ENCODE results near the gene EIF2A. TPM values are rescaled to one million over a fixed set of nuclear protein-coding genes. Genes with fewer than 3 reads are reported as not detected.

Gene EIF2A
- total RNA-seq, 2 donors from 2014 or later, result 77.2 to 81.9 TPM

DNA sequence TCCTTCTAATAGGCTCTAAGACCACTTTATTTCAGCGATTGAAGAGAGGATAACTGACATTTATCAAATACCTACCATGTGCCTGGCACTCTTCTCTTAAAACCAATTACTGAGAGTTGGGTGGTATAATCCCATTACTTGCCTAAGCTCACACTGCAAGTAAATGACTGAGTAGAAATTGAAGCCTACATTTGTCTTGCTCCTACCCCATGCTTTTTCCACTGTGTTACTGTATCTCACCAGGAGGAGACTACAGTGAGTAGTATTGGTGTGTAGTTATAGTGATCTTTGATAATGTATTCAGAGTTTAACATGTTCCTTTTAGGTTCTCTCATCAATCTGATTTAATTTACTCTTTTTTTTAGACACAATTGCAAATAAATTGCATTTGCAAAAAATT lies 20.7 kb downstream of the EIF2A start:
- Histone ChIP-seq H3K27me3 (no peaks in the 10 kb centered on the region), H3K9me3 (no peaks in the 10 kb centered on the region), H3K36me3 (peaks cover 16% of the 10 kb centered on the region), H3K27ac (no peak overlapping the region), H3K9ac (ENCODE audit: low read depth in 2 of 2, low read length in 2 of 2) (no peak overlapping the region), H3K4me1 (no peaks in the 10 kb centered on the region), H3K4me3 (no peak overlapping the region)
- TF ChIP-seq, protein P1, sequence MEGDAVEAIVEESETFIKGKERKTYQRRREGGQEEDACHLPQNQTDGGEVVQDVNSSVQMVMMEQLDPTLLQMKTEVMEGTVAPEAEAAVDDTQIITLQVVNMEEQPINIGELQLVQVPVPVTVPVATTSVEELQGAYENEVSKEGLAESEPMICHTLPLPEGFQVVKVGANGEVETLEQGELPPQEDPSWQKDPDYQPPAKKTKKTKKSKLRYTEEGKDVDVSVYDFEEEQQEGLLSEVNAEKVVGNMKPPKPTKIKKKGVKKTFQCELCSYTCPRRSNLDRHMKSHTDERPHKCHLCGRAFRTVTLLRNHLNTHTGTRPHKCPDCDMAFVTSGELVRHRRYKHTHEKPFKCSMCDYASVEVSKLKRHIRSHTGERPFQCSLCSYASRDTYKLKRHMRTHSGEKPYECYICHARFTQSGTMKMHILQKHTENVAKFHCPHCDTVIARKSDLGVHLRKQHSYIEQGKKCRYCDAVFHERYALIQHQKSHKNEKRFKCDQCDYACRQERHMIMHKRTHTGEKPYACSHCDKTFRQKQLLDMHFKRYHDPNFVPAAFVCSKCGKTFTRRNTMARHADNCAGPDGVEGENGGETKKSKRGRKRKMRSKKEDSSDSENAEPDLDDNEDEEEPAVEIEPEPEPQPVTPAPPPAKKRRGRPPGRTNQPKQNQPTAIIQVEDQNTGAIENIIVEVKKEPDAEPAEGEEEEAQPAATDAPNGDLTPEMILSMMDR (IDR thresholded peaks at IDR 0.05), result no peak
- no peak for DNase-seq
- intact Hi-C loops (cut with DNase I), result no loop called here

DNA sequence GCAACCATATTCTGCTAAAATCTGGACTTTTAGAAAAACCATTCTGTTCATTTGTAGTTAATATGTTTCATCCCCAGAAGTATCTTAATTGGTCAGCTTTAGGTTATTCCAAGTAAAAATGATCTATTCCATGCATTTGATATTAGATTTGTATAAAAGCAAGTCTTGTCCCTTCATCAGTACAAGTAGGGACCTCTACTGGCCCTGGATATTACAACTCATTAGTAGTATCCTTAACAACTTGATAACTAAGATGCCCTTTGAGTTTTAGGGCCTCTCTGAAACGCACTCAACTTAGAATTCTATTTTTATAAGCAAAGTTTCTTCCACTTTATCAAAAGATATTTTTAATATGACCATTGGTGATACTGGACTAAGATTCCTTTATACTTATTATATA lies 31.3 kb downstream of the EIF2A start:
- H3K36me3 ChIP-seq, result peaks cover 9% of the 10 kb centered on the region
- no peaks in the 10 kb centered on the region for H3K4me1 ChIP-seq
- H3K9ac ChIP-seq (ENCODE audit: low read depth in 2 of 2, low read length in 2 of 2), result no peak overlapping the region
- no peaks in the 10 kb centered on the region for H3K27me3 ChIP-seq
- no peaks in the 10 kb centered on the region for H3K9me3 ChIP-seq
- intact Hi-C loops (cut with DNase I), result no loop called here
- H3K4me3 ChIP-seq, result no peak overlapping the region
- DNase-seq, result no peak
- no peak overlapping the region for H3K27ac ChIP-seq
- TF ChIP-seq, protein P1 (IDR thresholded peaks at IDR 0.05), result no peak

DNA sequence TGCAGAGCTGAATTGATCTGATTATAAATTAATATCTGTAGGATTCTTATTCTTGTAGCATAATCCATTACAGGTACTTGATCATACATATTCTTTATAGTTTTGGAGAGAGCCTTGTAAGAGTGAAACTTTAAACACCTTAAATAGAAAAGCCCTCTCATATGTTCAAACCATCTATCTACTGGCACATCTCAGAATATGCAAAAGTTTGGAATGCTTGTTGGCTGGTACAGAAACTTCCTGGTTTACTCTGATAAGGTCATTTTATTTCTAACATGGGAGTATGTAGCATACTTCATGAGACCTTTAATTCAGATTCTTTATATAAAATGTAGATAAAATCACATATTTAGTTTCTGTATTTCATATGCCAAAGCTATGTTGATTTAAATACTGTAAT lies 34.6 kb downstream of the EIF2A start:
- DNase-seq, result no peak
- H3K4me1 ChIP-seq, result no peaks in the 10 kb centered on the region
- no peak overlapping the region for H3K27ac ChIP-seq
- no peak overlapping the region for H3K9ac ChIP-seq (ENCODE audit: low read depth in 2 of 2, low read length in 2 of 2)
- H3K36me3 ChIP-seq, result peaks cover 11% of the 10 kb centered on the region
- intact Hi-C loops (cut with DNase I), result no loop called here
- TF ChIP-seq, protein P1 (IDR thresholded peaks at IDR 0.05), result no peak
- no peaks in the 10 kb centered on the region for H3K27me3 ChIP-seq
- H3K4me3 ChIP-seq, result no peak overlapping the region
- no peaks in the 10 kb centered on the region for H3K9me3 ChIP-seq

DNA sequence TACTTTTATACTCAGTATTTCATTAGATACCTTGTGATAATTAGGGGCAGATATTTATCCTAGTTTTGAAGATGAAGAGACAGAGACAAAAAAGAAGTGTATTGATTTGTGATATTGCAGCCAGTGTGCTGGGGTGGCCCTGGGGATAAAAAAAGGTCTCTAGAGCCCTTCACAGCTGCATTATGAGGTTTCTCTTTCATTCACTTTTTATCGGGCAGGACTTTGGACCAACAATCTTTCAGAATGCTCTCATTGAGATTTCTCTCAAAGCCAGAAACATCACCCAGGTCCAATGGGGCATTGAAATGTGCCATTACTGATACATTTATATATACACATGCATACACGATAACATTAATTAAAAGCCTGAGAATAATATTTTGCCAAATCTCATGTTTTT lies 36.0 kb downstream of the EIF2A start:
- no peaks in the 10 kb centered on the region for H3K27me3 ChIP-seq
- no peaks in the 10 kb centered on the region for H3K9me3 ChIP-seq
- no peaks in the 10 kb centered on the region for H3K4me1 ChIP-seq
- no peak overlapping the region for H3K4me3 ChIP-seq
- H3K36me3 ChIP-seq, result peaks cover 11% of the 10 kb centered on the region
- intact Hi-C loops (cut with DNase I), result no loop called here
- no peak overlapping the region for H3K9ac ChIP-seq (ENCODE audit: low read depth in 2 of 2, low read length in 2 of 2)
- no peak overlapping the region for H3K27ac ChIP-seq
- TF ChIP-seq, protein P1 (IDR thresholded peaks at IDR 0.05), result no peak
- no peak for DNase-seq

DNA sequence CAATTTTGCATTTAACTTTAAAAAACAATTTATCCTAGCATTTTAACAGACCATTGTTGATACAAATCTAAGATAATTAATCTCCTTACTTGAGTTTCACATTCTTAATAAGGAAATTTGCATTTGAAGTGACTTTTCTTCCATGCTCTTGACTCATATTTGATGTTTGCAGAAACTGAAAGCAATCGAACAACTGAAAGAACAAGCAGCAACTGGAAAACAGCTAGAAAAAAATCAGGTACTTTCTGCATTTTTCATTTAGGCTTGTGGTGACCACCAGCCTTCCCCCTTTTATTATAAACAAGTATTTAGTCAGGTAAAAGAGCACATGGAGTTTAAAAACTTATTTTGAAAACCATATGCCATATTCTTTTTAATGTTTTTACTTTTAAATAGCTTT lies 36.4 kb downstream of the EIF2A start:
- H3K4me1 ChIP-seq, result no peaks in the 10 kb centered on the region
- intact Hi-C loops (cut with DNase I), result no loop called here
- DNase-seq, result no peak
- H3K9me3 ChIP-seq, result no peaks in the 10 kb centered on the region
- TF ChIP-seq, protein P1 (IDR thresholded peaks at IDR 0.05), result no peak
- H3K27ac ChIP-seq, result no peak overlapping the region
- no peak overlapping the region for H3K4me3 ChIP-seq
- H3K9ac ChIP-seq (ENCODE audit: low read depth in 2 of 2, low read length in 2 of 2), result no peak overlapping the region
- H3K36me3 ChIP-seq, result peaks cover 11% of the 10 kb centered on the region
- no peaks in the 10 kb centered on the region for H3K27me3 ChIP-seq
